ENCODE measurements around the gene ZNF691. TPM values are rescaled to one million over a fixed set of nuclear protein-coding genes. Genes with fewer than 3 reads are reported as not detected.

Gene ZNF691
- total and polyA plus RNA-seq, 4 donors = 6.6 to 14.5 (median 8.3) TPM

DNA sequence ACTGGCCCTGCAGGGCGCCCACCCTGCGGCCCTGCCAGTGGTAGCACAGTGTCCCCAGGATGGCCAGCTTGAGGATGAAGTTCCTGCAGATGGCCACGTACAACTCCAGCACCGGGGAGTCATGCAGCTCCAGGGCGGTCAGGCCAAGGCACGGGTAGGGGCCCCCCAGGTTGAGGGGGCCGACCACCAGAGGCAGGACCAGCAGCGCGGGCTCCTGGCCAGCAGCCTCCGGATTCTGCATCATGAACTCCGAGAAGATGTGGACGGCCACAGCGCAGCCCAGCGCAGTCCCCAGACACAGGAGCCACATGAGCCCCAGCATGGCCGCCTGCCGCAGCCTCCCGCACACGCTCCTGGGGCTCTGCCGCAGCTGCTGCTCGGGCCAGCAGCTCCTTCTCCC lies 41.0 kb downstream of the ZNF691 start:
- TF ChIP-seq CTCF (IDR thresholded peaks at IDR 0.05; ENCODE audit: control extremely low read depth, extremely low read depth) = no peak
- H3K4me3 ChIP-seq = no peak overlapping the region
- no peaks in the 10 kb centered on the region for H3K36me3 ChIP-seq (ENCODE audit: control insufficient read depth in 4 of 4, insufficient read depth in 4 of 4, low read length in 4 of 4)
- H3K27ac ChIP-seq (ENCODE audit: low read depth in 1 of 2, low read length in 1 of 2) = no peak overlapping the region
- no peak for DNase-seq
- no peaks in the 10 kb centered on the region for H3K27me3 ChIP-seq (ENCODE audit: control insufficient read depth in 3 of 3, insufficient read depth in 3 of 3, low read length in 2 of 3)
- no peak overlapping the region for H3K9ac ChIP-seq (ENCODE audit: insufficient read depth in 1 of 2, low read length in 2 of 2)
- H3K4me1 ChIP-seq (ENCODE audit: control insufficient read depth in 5 of 5, insufficient read depth in 5 of 5, low read length in 5 of 5) = peaks cover 0 to 5% (median 0%) of the 10 kb centered on the region in 5 donors
- WGBS, 2 donors = 96 to 97% methylated on average over 15 to 20 of the region's 20 CpGs
- no peak for ATAC-seq (ENCODE audit: insufficient read depth, low FRiP score)
- no peaks in the 10 kb centered on the region for H3K9me3 ChIP-seq (ENCODE audit: control insufficient read depth in 4 of 4, insufficient read depth in 3 of 4, low read length in 3 of 4)

- no peak overlapping the region for H3K4me3 ChIP-seq
- H3K9ac ChIP-seq (ENCODE audit: insufficient read depth in 1 of 2, low read length in 2 of 2) = no peak overlapping the region
- no peaks in the 10 kb centered on the region for H3K9me3 ChIP-seq (ENCODE audit: control insufficient read depth in 4 of 4, insufficient read depth in 3 of 4, low read length in 3 of 4)
- H3K27ac ChIP-seq (ENCODE audit: low read depth in 1 of 2, low read length in 1 of 2) = no peak overlapping the region
- no peaks in the 10 kb centered on the region for H3K27me3 ChIP-seq (ENCODE audit: control insufficient read depth in 3 of 3, insufficient read depth in 3 of 3, low read length in 2 of 3)
- WGBS, 2 donors = 90 to 91% methylated on average over 30 to 31 of the region's 31 CpGs
- no peak for ATAC-seq (ENCODE audit: insufficient read depth, low FRiP score)
- no peaks in the 10 kb centered on the region for H3K36me3 ChIP-seq (ENCODE audit: control insufficient read depth in 4 of 4, insufficient read depth in 4 of 4, low read length in 4 of 4)
- TF ChIP-seq CTCF (IDR thresholded peaks at IDR 0.05; ENCODE audit: control extremely low read depth, extremely low read depth) = no peak
- peaks cover 0 to 6% (median 0%) of the 10 kb centered on the region in 5 donors for H3K4me1 ChIP-seq (ENCODE audit: control insufficient read depth in 5 of 5, insufficient read depth in 5 of 5, low read length in 5 of 5)
- no peak for DNase-seq
Measured at GRCh38 chr1:42888013-42888633, 41.7 kb downstream of the ZNF691 start.

GRCh38 chr1:42889264-42889663 lies 42.9 kb downstream of the ZNF691 start:
- H3K36me3 ChIP-seq (ENCODE audit: control insufficient read depth in 4 of 4, insufficient read depth in 4 of 4, low read length in 4 of 4) = no peaks in the 10 kb centered on the region
- no peaks in the 10 kb centered on the region for H3K27me3 ChIP-seq (ENCODE audit: control insufficient read depth in 3 of 3, insufficient read depth in 3 of 3, low read length in 2 of 3)
- no peak overlapping the region for H3K4me3 ChIP-seq
- ATAC-seq (ENCODE audit: insufficient read depth, low FRiP score) = no peak
- no peak for DNase-seq
- H3K4me1 ChIP-seq (ENCODE audit: control insufficient read depth in 5 of 5, insufficient read depth in 5 of 5, low read length in 5 of 5) = peaks cover 0 to 6% (median 0%) of the 10 kb centered on the region in 5 donors
- H3K9ac ChIP-seq (ENCODE audit: insufficient read depth in 1 of 2, low read length in 2 of 2) = no peak overlapping the region
- H3K9me3 ChIP-seq (ENCODE audit: control insufficient read depth in 4 of 4, insufficient read depth in 3 of 4, low read length in 3 of 4) = no peaks in the 10 kb centered on the region
- no peak for TF ChIP-seq CTCF (IDR thresholded peaks at IDR 0.05; ENCODE audit: control extremely low read depth, extremely low read depth)
- no peak overlapping the region for H3K27ac ChIP-seq (ENCODE audit: low read depth in 1 of 2, low read length in 1 of 2)
- WGBS, 2 donors = 97 to 98% methylated on average over 4 of the region's 4 CpGs
